T-helper 22 cell (primary cell): ENCODE measurements around the gene C15orf39.
"Not testable (repeated sequence)": the region's sequence is repeated elsewhere in the genome, so short reads cannot be mapped to it uniquely, and the experiment has no call there.

Source experiments
- DNase-seq: peaks from one replicate; pipeline ENCODE4 v3.0.0-alpha.2; 2020; ENCODE audit warnings: low read depth

C15orf39 gene

GRCh38 chr15:75232252-75232813, 30.7 kb downstream of the C15orf39 start:
- no peak for DNase-seq

- no peak for DNase-seq
Observed at GRCh38 chr15:75232826-75233503, 31.3 kb downstream of the C15orf39 start.

DNA sequence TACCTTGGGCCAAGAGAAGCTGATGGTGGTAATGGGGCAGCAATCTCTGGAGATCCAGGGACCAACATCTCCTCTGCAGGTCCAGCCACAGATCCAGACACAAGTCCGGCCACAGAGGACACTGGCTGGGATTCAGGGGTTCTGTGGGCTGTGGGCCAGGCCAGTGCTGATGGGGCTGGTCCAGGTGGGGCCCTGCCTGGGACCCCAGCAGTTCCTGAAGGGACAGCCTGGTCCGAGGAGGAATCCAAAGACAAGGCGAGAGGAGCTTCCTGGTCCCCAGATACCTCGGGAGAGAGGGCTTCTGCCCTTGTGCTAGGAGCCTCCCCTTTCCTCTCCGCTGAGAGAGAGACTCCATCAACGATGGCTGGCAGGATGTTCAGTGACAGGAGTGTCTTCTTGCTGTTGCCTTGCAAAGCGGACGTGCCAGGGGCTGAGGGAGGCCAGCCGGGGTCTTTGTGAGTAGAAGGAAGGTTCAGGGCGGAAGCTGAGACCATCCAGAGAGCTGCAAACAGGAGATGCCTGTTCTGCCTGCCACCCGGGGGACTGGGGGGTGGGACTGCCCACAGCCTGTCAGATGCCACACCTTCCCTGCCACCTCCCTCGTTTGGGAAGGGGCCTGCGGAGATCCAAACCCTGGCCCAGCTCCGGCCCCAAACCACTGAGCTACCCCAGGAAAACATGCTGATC, 32.0 kb downstream of the C15orf39 start:
- DNase-seq, result no peak

GRCh38 chr15:75234191-75234810, 32.6 kb downstream of the C15orf39 start:
- no peak for DNase-seq

- no peak for DNase-seq
Observed at GRCh38 chr15:75235051-75235673, 33.5 kb downstream of the C15orf39 start.

DNA sequence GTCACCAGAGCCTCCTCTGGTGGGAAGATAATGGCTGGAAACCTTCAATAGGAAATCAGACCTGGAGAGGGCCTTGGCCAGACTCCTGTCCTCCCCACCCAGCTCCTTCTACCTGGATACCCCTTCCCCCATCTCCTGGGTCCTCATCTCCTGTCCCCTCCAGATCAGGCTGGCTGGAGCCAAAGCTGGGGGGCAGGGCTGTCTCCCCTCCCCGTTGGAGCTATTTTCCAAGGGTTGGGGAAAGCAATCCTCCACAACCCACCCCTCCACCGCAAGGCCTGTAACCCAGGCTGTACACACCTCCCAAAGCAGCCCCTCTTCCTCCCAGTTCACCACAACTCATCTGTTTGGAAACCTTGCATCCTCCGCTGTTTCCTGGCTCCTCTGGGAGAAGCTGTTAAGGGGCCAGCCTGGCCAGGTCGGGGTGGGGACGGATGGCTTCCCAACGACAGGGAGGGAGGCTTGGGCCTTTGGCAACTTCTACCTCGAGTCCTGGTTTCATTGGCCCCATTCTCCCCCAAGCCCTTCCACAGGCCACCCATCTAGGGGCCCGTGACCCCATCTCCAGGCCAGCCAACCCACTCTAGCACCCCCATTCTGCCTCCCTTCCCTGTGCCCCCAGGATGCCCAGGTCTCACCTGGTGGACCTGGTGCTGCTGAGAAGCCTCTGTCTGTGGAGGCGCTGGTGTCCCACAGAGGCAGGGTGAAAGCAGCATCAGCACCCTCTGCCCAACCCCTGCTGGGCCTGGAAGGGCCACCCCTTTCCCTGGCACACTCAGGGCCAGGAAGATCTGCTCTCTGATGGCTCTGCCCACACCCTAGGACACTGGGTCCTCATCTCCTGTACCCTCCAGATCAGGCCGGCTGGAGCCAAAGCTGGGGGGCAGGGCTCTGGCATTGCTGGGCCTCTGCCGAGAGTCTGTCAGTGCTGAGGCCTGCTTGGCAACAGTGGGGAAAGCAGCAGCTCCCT, 34.4 kb downstream of the C15orf39 start:
- no peak for DNase-seq

GRCh38 chr15:75237316-75237982, 35.8 kb downstream of the C15orf39 start:
- DNase-seq, result no peak

GRCh38 chr15:75238150-75238549, 36.5 kb downstream of the C15orf39 start:
- DNase-seq, result no peak

DNA sequence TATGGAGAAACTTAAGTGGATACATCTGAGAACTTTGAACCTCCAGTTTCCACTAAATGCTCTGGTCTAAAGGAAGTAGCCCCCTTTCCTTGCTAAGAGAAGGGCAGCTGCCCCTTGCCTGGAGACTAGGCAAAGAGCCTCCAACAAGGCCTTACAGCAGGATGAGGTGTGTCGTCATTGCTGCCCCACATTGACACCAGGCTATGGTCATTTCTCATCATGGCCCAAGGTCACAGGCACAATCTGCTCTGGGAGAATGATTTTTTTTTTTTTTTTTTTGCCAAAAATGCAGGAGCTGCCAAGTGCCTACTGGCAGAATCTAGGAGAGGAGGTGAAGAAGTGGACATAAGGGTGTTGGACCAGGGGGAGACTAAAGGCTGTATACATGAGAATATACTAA, 44.1 kb downstream of the C15orf39 start:
- not testable (repeated sequence) for DNase-seq

- not testable (repeated sequence) for DNase-seq
Observed at GRCh38 chr15:75248991-75249390, 47.3 kb downstream of the C15orf39 start.

- no peak for DNase-seq
Observed at GRCh38 chr15:75249726-75250125, 48.0 kb downstream of the C15orf39 start.

DNA sequence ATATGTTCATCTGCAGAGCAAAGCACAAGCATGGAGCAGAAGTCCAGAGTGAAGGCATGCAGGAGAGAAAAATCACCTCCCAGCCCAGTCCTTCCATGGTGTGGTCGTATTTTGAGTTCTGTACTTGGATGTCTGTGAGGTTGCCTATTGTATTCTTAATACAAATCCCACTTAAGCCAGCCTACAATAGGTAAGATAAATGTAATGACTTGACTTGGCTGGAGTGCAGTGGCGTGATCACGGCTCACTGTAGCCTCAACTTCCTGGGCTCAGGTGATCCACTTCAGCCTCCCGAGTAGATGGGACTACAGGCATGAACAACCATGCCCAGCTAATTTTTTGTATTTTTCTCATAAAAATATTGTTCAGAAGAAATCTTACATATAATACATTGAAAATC, 49.7 kb downstream of the C15orf39 start:
- not testable (repeated sequence) for DNase-seq

- DNase-seq, result not testable (repeated sequence)
Observed at GRCh38 chr15:75252285-75252684, 50.6 kb downstream of the C15orf39 start.

DNA sequence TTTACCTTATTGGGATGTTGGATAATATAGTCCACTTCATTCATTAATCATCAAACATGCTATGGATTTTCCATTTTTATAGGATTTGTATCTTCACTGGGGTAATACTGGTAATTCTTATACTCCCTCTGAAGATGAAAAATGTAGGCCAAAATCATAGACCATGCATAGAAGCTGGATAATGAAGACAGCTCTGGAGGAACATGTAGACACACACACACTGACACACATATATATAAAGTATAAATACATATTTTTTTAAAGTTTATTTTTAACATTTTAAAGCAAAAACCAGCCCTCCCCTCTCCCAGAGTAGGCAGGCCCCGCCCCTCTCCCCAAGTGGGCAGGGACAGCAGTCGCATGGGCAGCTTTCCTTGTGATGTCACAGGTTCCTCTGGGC, 56.4 kb downstream of the C15orf39 start, which contains the start of gene GOLGA6C:
TSS of gene GOLGA6C (plus strand) at position 301 of the 400 bp plus-strand sequence. CDS start 265 bp downstream, outside the sequence.
- not testable (repeated sequence) for DNase-seq

GRCh38 chr15:75258620-75259343, 57.1 kb downstream of the C15orf39 start:
- DNase-seq, result not testable (repeated sequence)

- not testable (repeated sequence) for DNase-seq
Observed at GRCh38 chr15:75259873-75260272, 58.2 kb downstream of the C15orf39 start.
